ENCODE results near the gene CPPED1. TPM values are rescaled to one million over a fixed set of nuclear protein-coding genes. Genes with fewer than 3 reads are reported as not detected.

The CPPED1 gene
- total and polyA plus RNA-seq, 2 experiments from 2014 or later, result 6.2 to 7.3 TPM

GRCh38 chr16:12611916-12612597, 191.6 kb downstream of the CPPED1 start:
- Histone ChIP-seq H3K4me1 (ENCODE audit: insufficient read depth) (peaks cover 6% of the 10 kb centered on the region), H2AFZ (no peak overlapping the region), H3K27ac (ENCODE audit: low read depth) (no peak overlapping the region), H3K79me2 (replicated peaks; ENCODE audit: insufficient read depth) (no peaks in the 10 kb centered on the region), H3K4me2 (no peak overlapping the region), H3K4me3 (no peak overlapping the region), H3K27me3 (ENCODE audit: insufficient read depth) (no peaks in the 10 kb centered on the region), H3F3A (replicated peaks; ENCODE audit: low read depth) (no peaks in the 10 kb centered on the region), H3K9me2 (ENCODE audit: insufficient read depth) (no peaks in the 10 kb centered on the region), H4K20me1 (replicated peaks; ENCODE audit: insufficient read depth) (no peaks in the 10 kb centered on the region), H3K36me3 (ENCODE audit: insufficient read depth) (no peaks in the 10 kb centered on the region)
- H3K27me3 Mint-ChIP-seq (ENCODE audit: insufficient read depth, low read depth, poor library complexity), result peaks cover 8% of the 10 kb centered on the region
- peaks cover 16% of the 10 kb centered on the region for H3K4me1 Mint-ChIP-seq
- ATAC-seq, result no peak
- no peak for DNase-seq (ENCODE audit: low spot score)
- no peaks in the 10 kb centered on the region for H3K36me3 Mint-ChIP-seq (ENCODE audit: low read depth)
- no peak overlapping the region for H3K27ac Mint-ChIP-seq
- H3K4me3 Mint-ChIP-seq, result no peak overlapping the region
- no peak for TF ChIP-seq POLR2AphosphoS5 (IDR thresholded peaks at IDR 0.05; ENCODE audit: low read depth)
- H3K9me3 Mint-ChIP-seq, result peaks cover 5% of the 10 kb centered on the region; the same call in 2 of the 3 replicates

GRCh38 chr16:12611006-12611477, 192.6 kb downstream of the CPPED1 start:
- Histone ChIP-seq H3K4me3 (no peak overlapping the region), H3K27ac (ENCODE audit: low read depth) (no peak overlapping the region), H2AFZ (peak overlapping the region; percentile 10; the same call in 1 of the 2 replicates), H3F3A (replicated peaks; ENCODE audit: low read depth) (no peaks in the 10 kb centered on the region), H3K9me2 (ENCODE audit: insufficient read depth) (no peaks in the 10 kb centered on the region), H3K27me3 (ENCODE audit: insufficient read depth) (no peaks in the 10 kb centered on the region), H3K36me3 (ENCODE audit: insufficient read depth) (no peaks in the 10 kb centered on the region), H4K20me1 (replicated peaks; ENCODE audit: insufficient read depth) (no peaks in the 10 kb centered on the region), H3K4me1 (ENCODE audit: insufficient read depth) (peaks cover 6% of the 10 kb centered on the region), H3K79me2 (replicated peaks; ENCODE audit: insufficient read depth) (no peaks in the 10 kb centered on the region), H3K4me2 (no peak overlapping the region)
- Mint-ChIP-seq H3K4me3 (no peak overlapping the region), H3K36me3 (ENCODE audit: low read depth) (no peaks in the 10 kb centered on the region), H3K27ac (no peak overlapping the region), H3K9me3 (peaks cover 8% of the 10 kb centered on the region; the same call in 2 of the 3 replicates), H3K4me1 (peaks cover 16% of the 10 kb centered on the region), H3K27me3 (ENCODE audit: insufficient read depth, low read depth, poor library complexity) (peaks cover 8% of the 10 kb centered on the region)
- TF ChIP-seq EZH2 (IDR thresholded peaks at IDR 0.05; ENCODE audit: low read depth, unreplicated experiment), result no peak
- no peak for TF ChIP-seq POLR2AphosphoS5 (IDR thresholded peaks at IDR 0.05; ENCODE audit: low read depth)
- no peak for TF ChIP-seq REST (IDR thresholded peaks at IDR 0.05; ENCODE audit: unreplicated experiment)
- TF ChIP-seq ETS1 (IDR thresholded peaks at IDR 0.05), result no peak
- no peak for ATAC-seq
- no peak for DNase-seq (ENCODE audit: low spot score)

Measured in GM23338 (cell line).